ENCODE measurements around the gene AGPS. TPM values are rescaled to one million over a fixed set of nuclear protein-coding genes. Genes with fewer than 3 reads are reported as not detected.
"Not testable (repeated sequence)": the region's sequence is repeated elsewhere in the genome, so short reads cannot be mapped to it uniquely, and the experiment has no call there.

The AGPS gene
- polyA plus RNA-seq, 1 of the 3 experiments (the other 2 are of a cell fraction): 10.9 TPM

- TF ChIP-seq REST (IDR thresholded peaks at IDR 0.05; ENCODE audit: low read depth, low read length): no peak
Observed at GRCh38 chr2:177429688-177430325, 37.2 kb downstream of the AGPS start (continued).

GRCh38 chr2:177430411-177430810, 37.8 kb downstream of the AGPS start:
- no peaks in the 10 kb centered on the region for H4K20me1 ChIP-seq (ENCODE audit: insufficient read depth)
- H3K4me2 ChIP-seq: no peak overlapping the region
- H3K4me3 ChIP-seq (ENCODE audit: low read depth in 2 of 2, low read length in 1 of 2): no peak overlapping the region; a peak in 1 of 4 replicates
- H3K4me1 ChIP-seq (ENCODE audit: control insufficient read depth in 1 of 2, insufficient read depth in 2 of 2, low read depth in 1 of 2, low read length in 1 of 2): 0 out of 4 replicates have a peak, but pooled peaks cover 0 to 5% of the 10 kb centered on the region in 2 experiments
- CTCF ChIA-PET: interaction anchor here (2.0 to 2.7 kb wide), 2 partner anchors 14 to 266 kb away, joined by 4 to 11 read pairs; no protein-coding TSS in a partner anchor
- no peak overlapping the region for H3K9ac ChIP-seq
- H3K36me3 ChIP-seq (replicated peaks in 1 of 2; ENCODE audit: control insufficient read depth in 1 of 2, insufficient read depth in 2 of 2, low read length in 1 of 2): peaks cover 12 to 56% of the 10 kb centered on the region in 2 experiments
- TF ChIP-seq EZH2phosphoT487 (IDR thresholded peaks at IDR 0.05; ENCODE audit: borderline replicate concordance, low read depth) (no peak), NRF1 (IDR thresholded peaks at IDR 0.05; ENCODE audit: low read depth, low read length) (no peak), RAD21 (IDR thresholded peaks at IDR 0.05; ENCODE audit: low read length) (no peak), CHD2 (IDR thresholded peaks at IDR 0.05; ENCODE audit: low read length, partially characterized antibody) (no peak), FOSL2 (IDR thresholded peaks at IDR 0.05; ENCODE audit: borderline replicate concordance, low read depth) (no peak), REST (IDR thresholded peaks at IDR 0.05; ENCODE audit: low read depth, low read length) (no peak), SMC3 (IDR thresholded peaks at IDR 0.05; ENCODE audit: low read depth, low read length) (no peak), MAX (IDR thresholded peaks at IDR 0.05; ENCODE audit: low read depth) (no peak)
- peaks cover 21% of the 10 kb centered on the region; the same call in 1 of the 2 replicates for H3K9me3 ChIP-seq
- POLR2A ChIA-PET: no interaction called here
- no peak overlapping the region for H3K27ac ChIP-seq (ENCODE audit: low read depth in 2 of 2, low read length in 1 of 2)
- 96% methylated on average over 2 of the region's 4 CpGs for WGBS (ENCODE audit: low lambda C conversion rate)
- DNase-seq: no peak
- peaks cover 94% of the 10 kb centered on the region for H3K79me2 ChIP-seq (ENCODE audit: insufficient read depth)
- H3K27me3 ChIP-seq (ENCODE audit: insufficient read depth): no peaks in the 10 kb centered on the region
- H3F3A ChIP-seq (replicated peaks; ENCODE audit: insufficient read depth): peaks cover 6% of the 10 kb centered on the region
- H3K9me2 ChIP-seq: no peaks in the 10 kb centered on the region
- no peak overlapping the region for H2AFZ ChIP-seq (ENCODE audit: low read depth)

- H3K36me3 ChIP-seq (replicated peaks in 1 of 2; ENCODE audit: control insufficient read depth in 1 of 2, insufficient read depth in 2 of 2, low read length in 1 of 2): peaks cover 15 to 60% of the 10 kb centered on the region in 2 experiments
- CTCF ChIA-PET: interaction anchor here (2.7 kb wide), 1 partner anchor 15 kb away, joined by 11 read pairs; no protein-coding TSS in a partner anchor
Observed at GRCh38 chr2:177431111-177431725, 38.6 kb downstream of the AGPS start.

More at GRCh38 chr2:177431111-177431725, 38.6 kb downstream of the AGPS start:
- H3F3A ChIP-seq (replicated peaks; ENCODE audit: insufficient read depth); H4K20me1 ChIP-seq (ENCODE audit: insufficient read depth); H3K4me2 ChIP-seq; H3K9me2 ChIP-seq; POLR2A ChIA-PET; H2AFZ ChIP-seq (ENCODE audit: low read depth); H3K27me3 ChIP-seq (ENCODE audit: insufficient read depth); H3K4me3 ChIP-seq (ENCODE audit: low read depth in 2 of 2, low read length in 1 of 2); DNase-seq; H3K9ac ChIP-seq; H3K4me1 ChIP-seq (ENCODE audit: control insufficient read depth in 1 of 2, insufficient read depth in 2 of 2, low read depth in 1 of 2, low read length in 1 of 2); H3K27ac ChIP-seq (ENCODE audit: low read depth in 2 of 2, low read length in 1 of 2): not testable (repeated sequence)
- 96% methylated on average over 12 of the region's 12 CpGs for WGBS (ENCODE audit: low lambda C conversion rate)
- peaks cover 21% of the 10 kb centered on the region; the same call in 1 of the 2 replicates for H3K9me3 ChIP-seq
- peaks cover 92% of the 10 kb centered on the region for H3K79me2 ChIP-seq (ENCODE audit: insufficient read depth)

All from SK-N-SH (cell line).